Endothelial cell of umbilical vein (primary cell): ENCODE results near the gene CTBP2. TPM values are rescaled to one million over a fixed set of nuclear protein-coding genes. Genes with fewer than 3 reads are reported as not detected.

Experiments
- Bru-seq: library from RNA; stranded (reverse); fragments of 400-500 nt; gene quantifications from one replicate; lab custom pipeline; 2021; lab: Mats Ljungman, UMichigan
- BruChase-seq, 2 experiments: library from RNA; stranded (reverse); fragments of 400-500 nt; gene quantifications; one replicate each; lab custom pipeline; 2021; lab: Mats Ljungman, UMichigan
- BruUV-seq: library from RNA; stranded (reverse); fragments of 400-500 nt; replicated peaks from 2 replicates; lab custom pipeline; 2021; lab: Mats Ljungman, UMichigan
- CTCF ChIA-PET: fragments of 300-600, 350-600 bp; sonication (Branson Sonifier 250); formaldehyde crosslinking; loops from one replicate; lab custom pipeline; 2021; ENCODE audit warnings: antibody characterized with exemption, inconsistent platforms; lab: Charles Lee
- POLR2A ChIA-PET: fragments of 300-600, 350-600 bp; sonication (Branson Sonifier 250); formaldehyde crosslinking; loops from one replicate; lab custom pipeline; 2021; ENCODE audit warnings: antibody characterized with exemption, inconsistent platforms; lab: Charles Lee
- DNase-seq: peaks from one replicate; pipeline ENCODE4 v3.0.0-alpha.2; 2011; ENCODE audit warnings: low read depth, low spot score
- FAIRE-seq: peaks from 2 replicates; lab custom pipeline; 2011; peaks lifted over from hg19 to GRCh38; lab: Jason Lieb, UNC
- H2AFZ ChIP-seq: 2 replicates; pipeline ENCODE4 v1.6.0; 2012; ENCODE audit warnings: low read depth, low read length, control low read depth, inconsistent platforms
- H3K27ac ChIP-seq: 2 replicates; pipeline ENCODE4 v1.5.1; 2011; ENCODE audit warnings: low read depth, mild to moderate bottlenecking, control low read depth, low read length, moderate library complexity; ENCODE audit not compliant: insufficient read depth
- H3K27me3 ChIP-seq, 2 experiments: 2 replicates each; pipeline versions ENCODE4 v1.6.0 to v1.6.1; 2011; ENCODE audit warnings: low read length in 2 of 2, mixed read lengths in 1 of 2; ENCODE audit not compliant: control insufficient read depth in 2 of 2, insufficient read depth in 2 of 2
- H3K36me3 ChIP-seq, 2 experiments: 2 replicates in 1 of 2; 3 replicates in 1 of 2; pipeline ENCODE4 v1.5.1; 2011; ENCODE audit warnings: low read length in 2 of 2, mild to moderate bottlenecking in 1 of 2, moderate library complexity in 1 of 2; ENCODE audit not compliant: control insufficient read depth in 2 of 2, insufficient read depth in 2 of 2; ENCODE audit errors: extremely low read depth in 1 of 2
- H3K4me1 ChIP-seq: 3 replicates; pipeline ENCODE4 v1.5.1; 2011; ENCODE audit warnings: mild to moderate bottlenecking, low read length; ENCODE audit not compliant: control insufficient read depth, insufficient read depth; ENCODE audit errors: extremely low read depth
- H3K4me2 ChIP-seq: 2 replicates; pipeline ENCODE4 v1.6.1; 2011; ENCODE audit warnings: low read length, control low read depth, mixed read lengths; ENCODE audit not compliant: insufficient read depth
- H3K4me3 ChIP-seq, 3 experiments: fragments of 200-600 bp in 1 of 3; sonication (generic), shearing (Covaris generic) in 1 of 3; replicated peaks in 1 of 3; 2 replicates each; pipeline ENCODE4 v1.5.1; 2011 to 2016; ENCODE audit warnings: control low read depth in 3 of 3, low read length in 3 of 3, mild to moderate bottlenecking in 2 of 3, inconsistent platforms in 1 of 3, low read depth in 1 of 3, moderate library complexity in 1 of 3; ENCODE audit not compliant: insufficient read depth in 1 of 3
- H3K79me2 ChIP-seq: 2 replicates; pipeline ENCODE4 v1.6.0; 2012; ENCODE audit warnings: low read length, inconsistent platforms; ENCODE audit not compliant: control insufficient read depth, insufficient read depth
- H3K9ac ChIP-seq: replicated peaks from 2 replicates; pipeline ENCODE3; 2011; ENCODE audit warnings: low read length, control low read depth; ENCODE audit not compliant: insufficient read depth; ENCODE audit errors: extremely low read depth
- H3K9me1 ChIP-seq: replicated peaks from 3 replicates; pipeline ENCODE4 v1.6.0; 2011; ENCODE audit warnings: mild to moderate bottlenecking, low read length; ENCODE audit not compliant: control insufficient read depth, insufficient read depth; ENCODE audit errors: extremely low read depth
- H3K9me3 ChIP-seq: replicated peaks from 2 replicates; pipeline ENCODE4 v1.5.1; 2012; ENCODE audit warnings: low read length, inconsistent platforms; ENCODE audit not compliant: control insufficient read depth, insufficient read depth
- H4K20me1 ChIP-seq: replicated peaks from 2 replicates; pipeline ENCODE3; 2011; ENCODE audit warnings: mild to moderate bottlenecking, low read length; ENCODE audit not compliant: control insufficient read depth, insufficient read depth; ENCODE audit errors: extremely low read depth
- CTCF ChIP-seq, 2 donors: IDR thresholded peaks; 1 replicate in 1 of 2; 2 replicates in 1 of 2; pipeline ENCODE4 v1.5.1; 2011; ENCODE audit warnings: low read length in 2 of 2, mild to moderate bottlenecking in 2 of 2, moderate library complexity in 2 of 2, control low read depth in 1 of 2, inconsistent platforms in 1 of 2, low read depth in 1 of 2; ENCODE audit not compliant: insufficient read depth in 1 of 2; ENCODE audit errors: extremely low read depth in 1 of 2
- EZH2 ChIP-seq: IDR thresholded peaks from 2 replicates; pipeline ENCODE4 v1.6.1; 2012; ENCODE audit warnings: borderline replicate concordance, low read depth, mild to moderate bottlenecking, moderate library complexity, low read length, inconsistent platforms; ENCODE audit not compliant: severe bottlenecking
- FOS ChIP-seq: IDR thresholded peaks from 2 replicates; pipeline ENCODE4 v1.6.1; 2011; ENCODE audit warnings: mild to moderate bottlenecking, low read length, moderate library complexity, borderline replicate concordance; ENCODE audit not compliant: insufficient read depth
- GATA2 ChIP-seq: IDR thresholded peaks from 2 replicates; pipeline ENCODE4 v1.7.0; 2011; ENCODE audit warnings: low read depth, mild to moderate bottlenecking, moderate library complexity, mixed read lengths, low read length; ENCODE audit not compliant: insufficient read length, insufficient read depth
- JUN ChIP-seq: IDR thresholded peaks from 2 replicates; pipeline ENCODE4 v1.6.1; 2011; ENCODE audit warnings: borderline replicate concordance, low read depth; ENCODE audit not compliant: insufficient read length, insufficient read depth
- MAX ChIP-seq: IDR thresholded peaks from 2 replicates; pipeline ENCODE4 v1.6.1; 2011; ENCODE audit not compliant: insufficient read depth, insufficient read length
- MYC ChIP-seq: IDR thresholded peaks from one replicate; pipeline ENCODE4 v1.6.1; 2011; ENCODE audit warnings: mild to moderate bottlenecking, low read depth, low read length
- POLR2A ChIP-seq: IDR thresholded peaks from 2 replicates; pipeline ENCODE4 v1.6.1; 2012; ENCODE audit warnings: low read depth, mild to moderate bottlenecking, control low read depth, low read length
- POLR2AphosphoS5 ChIP-seq: IDR thresholded peaks from 2 replicates; pipeline ENCODE4 v1.6.1; 2012; ENCODE audit warnings: low read depth, mild to moderate bottlenecking, control low read depth, low read length, moderate library complexity; ENCODE audit not compliant: insufficient read depth
- dilution Hi-C: fragments of 300-500 bp; cut with MboI; formaldehyde crosslinking; loops from one replicate; pipeline ENCODE4 v1.15.0; 2019; ENCODE audit warnings: low sequenced_read_pairs; ENCODE audit not compliant: extremely low pct_ligation_motif_present
- intact Hi-C: fragments of 100-400 bp; cut with micrococcal nuclease; formaldehyde crosslinking; loops from one replicate; pipeline ENCODE4 v1.10.0; 2022
- long read RNA-seq: library from polyadenylated mRNA; stranded (forward); transcript quantifications from one replicate; pipeline ENCODE4 v2.0.0, GENCODE V29; 2021
- polyA minus RNA-seq, 3 experiments: library from RNA; depleted of rRNA, polyadenylated mRNA; stranded (reverse); fragments of >200 nt; gene quantifications; 1 replicate in 1 of 3; 2 replicates in 2 of 3; pipeline ENCODE4 v1.2.3, GENCODE V29; 2011
- polyA plus RNA-seq, 4 experiments: library from polyadenylated mRNA; depleted of rRNA in 3 of 4; stranded (reverse) in 3 of 4; unstranded in 1 of 4; fragments of >200 nt; gene quantifications; 2 replicates each; pipeline versions ENCODE4 v1.2.1 to v1.2.3, GENCODE V29; 2011 to 2012; ENCODE audit warnings: missing spikeins in 1 of 4
- total RNA-seq: library from RNA; stranded (reverse); gene quantifications from 2 replicates; pipeline ENCODE4 v1.2.3, GENCODE V29; 2021

CTBP2 gene
- 123 and 128 TPM in 2 replicates for total RNA-seq
- 118 and 122 TPM in 2 replicates for polyA plus RNA-seq
- polyA plus RNA-seq (2011; cell fraction: cytosol; rRNA removed): 92.5 and 105 TPM in 2 replicates
- polyA plus RNA-seq (2011; cell fraction: nucleus; rRNA removed): 261 and 283 TPM in 2 replicates
- 84.0 and 96.4 TPM in 2 replicates for polyA plus RNA-seq (2012)
- 170 and 218 TPM in 2 replicates for polyA minus RNA-seq
- 70.6 TPM for polyA minus RNA-seq (2011; cell fraction: cytosol; rRNA and poly(A)+ RNA removed)
- polyA minus RNA-seq (2011; cell fraction: nucleus; rRNA and poly(A)+ RNA removed): 91.2 and 123 TPM in 2 replicates
- percentile 93 among the genes with signal in this experiment for Bru-seq, nascent RNA
- BruChase-seq, experiment 1, labeled RNA remaining after a 6-hour chase: percentile 88 among the genes with signal in this experiment
- BruChase-seq, experiment 2, labeled RNA remaining after a 2-hour chase: percentile 94 among the genes with signal in this experiment
- long read RNA-seq, full-length matches to known transcripts: 43 of 136 reads
- long read RNA-seq, partial matches to known transcripts: 18 of 136 reads
- long read RNA-seq, other reads (novel, unspliced or antisense): 75 of 136 reads

GRCh38 chr10:125159932-125160855 is at the start of gene CTBP2:
CTBP2 (minus strand) TSS chr10:125160563.
- H3K9ac ChIP-seq: peak within 1 kb of the TSS; percentile 85
- H3K36me3 ChIP-seq: no peaks in the 10 kb centered on the region
- FAIRE-seq (no peak), DNase-seq (peak; percentile 36)
- no TSS peak for BruUV-seq
- H3K4me2 ChIP-seq: peak within 1 kb of the TSS; percentile 68
- POLR2A ChIA-PET: interaction anchor here (0.9 kb wide), 1 partner anchor 103 kb away, joined by 4 read pairs; no protein-coding TSS in a partner anchor
- H3K4me3 ChIP-seq: peak within 1 kb of the TSS; percentile 67 to 98 (median 82)
- no peaks in the 10 kb centered on the region for H4K20me1 ChIP-seq
- H3K27me3 ChIP-seq: no peaks in the 10 kb centered on the region
- CTCF ChIA-PET: no interaction called here
- H3K9me1 ChIP-seq: no peaks in the 10 kb centered on the region
- H3K9me3 ChIP-seq: no peaks in the 10 kb centered on the region
- TF ChIP-seq EZH2 (no peak), MYC (no peak), GATA2 (no peak), POLR2A (no peak), JUN (no peak), FOS (no peak), POLR2AphosphoS5 (no peak), MAX (no peak), CTCF (IDR thresholded peaks at IDR 0.05; ENCODE audit: extremely low read depth in 1 of 2, insufficient read depth in 1 of 2, low read depth in 1 of 2, low read length in 2 of 2) (no peak)
- peak within 1 kb of the TSS; percentile 92 for H2AFZ ChIP-seq
- dilution Hi-C loops (no loop called here), intact Hi-C loops (loop anchor here (2.0 to 5.0 kb wide), 5 partner anchors 113 to 542 kb away; no protein-coding TSS in a partner anchor)
- H3K79me2 ChIP-seq: peaks cover 46% of the 10 kb centered on the region
- H3K27ac ChIP-seq: peak within 1 kb of the TSS; percentile 71
- peaks cover 27% of the 10 kb centered on the region for H3K4me1 ChIP-seq
